Activated CD8-positive, alpha-beta T cell treated with anti-CD3 and anti-CD28 coated beads for 36 hours (primary cell): ENCODE data around the gene GTPBP1. TPM values are rescaled to one million over a fixed set of nuclear protein-coding genes. Genes with fewer than 3 reads are reported as not detected.

ENCODE experiments used
- ATAC-seq: fragments of 200-7000 bp; cut with Tn5 transposase; one replicate; pipeline ENCODE4 v1.10.0; 2021; ENCODE audit warnings: mild to moderate bottlenecking, moderate library complexity
- CTCF ChIA-PET: fragments of 350-600 bp; sonication (Branson Sonifier 250); formaldehyde crosslinking; loops from one replicate; lab custom pipeline; 2021; ENCODE audit warnings: antibody characterized with exemption; lab: Charles Lee
- POLR2A ChIA-PET: fragments of 350-600 bp; sonication (Branson Sonifier 250); formaldehyde crosslinking; loops from one replicate; lab custom pipeline; 2021; ENCODE audit warnings: antibody characterized with exemption; lab: Charles Lee
- DNase-seq: peaks from one replicate; pipeline ENCODE4 v3.0.0-alpha.2; 2020
- H3K27ac Mint-ChIP-seq: one replicate; pipeline ENCODE4 v1.8.0; 2021; ENCODE audit warnings: mild to moderate bottlenecking, mixed read lengths
- H3K27me3 Mint-ChIP-seq: one replicate; pipeline ENCODE4 v1.8.0; 2021; ENCODE audit warnings: mixed read lengths
- H3K36me3 Mint-ChIP-seq: one replicate; pipeline ENCODE4 v1.8.0; 2021; ENCODE audit warnings: low read depth, mixed read lengths
- H3K4me1 Mint-ChIP-seq: one replicate; pipeline ENCODE4 v1.8.0; 2021; ENCODE audit warnings: low read depth, mixed read lengths
- H3K4me3 Mint-ChIP-seq: one replicate; pipeline ENCODE4 v1.8.0; 2021; ENCODE audit warnings: mild to moderate bottlenecking, moderate library complexity, mixed read lengths
- H3K9me3 Mint-ChIP-seq: one replicate; pipeline ENCODE4 v1.8.0; 2021; ENCODE audit warnings: mixed read lengths
- intact Hi-C: fragments of 100-400 bp; cut with micrococcal nuclease; formaldehyde crosslinking; loops from one replicate; pipeline ENCODE4 v1.10.0; 2022
- total RNA-seq, 2 experiments: library from RNA; stranded (reverse); gene quantifications; one replicate each; pipeline ENCODE4 v1.2.3, GENCODE V29; 2021
- TF ChIP-seq, protein P1 (sequence below): fragments of 200-600 bp; IDR thresholded peaks from one replicate; pipeline ENCODE4 v1.8.0; 2022; ENCODE audit warnings: antibody characterized with exemption, mild to moderate bottlenecking

The GTPBP1 gene
- total RNA-seq, 2 experiments from 2014 or later, result 93.3 to 97.6 TPM

DNA sequence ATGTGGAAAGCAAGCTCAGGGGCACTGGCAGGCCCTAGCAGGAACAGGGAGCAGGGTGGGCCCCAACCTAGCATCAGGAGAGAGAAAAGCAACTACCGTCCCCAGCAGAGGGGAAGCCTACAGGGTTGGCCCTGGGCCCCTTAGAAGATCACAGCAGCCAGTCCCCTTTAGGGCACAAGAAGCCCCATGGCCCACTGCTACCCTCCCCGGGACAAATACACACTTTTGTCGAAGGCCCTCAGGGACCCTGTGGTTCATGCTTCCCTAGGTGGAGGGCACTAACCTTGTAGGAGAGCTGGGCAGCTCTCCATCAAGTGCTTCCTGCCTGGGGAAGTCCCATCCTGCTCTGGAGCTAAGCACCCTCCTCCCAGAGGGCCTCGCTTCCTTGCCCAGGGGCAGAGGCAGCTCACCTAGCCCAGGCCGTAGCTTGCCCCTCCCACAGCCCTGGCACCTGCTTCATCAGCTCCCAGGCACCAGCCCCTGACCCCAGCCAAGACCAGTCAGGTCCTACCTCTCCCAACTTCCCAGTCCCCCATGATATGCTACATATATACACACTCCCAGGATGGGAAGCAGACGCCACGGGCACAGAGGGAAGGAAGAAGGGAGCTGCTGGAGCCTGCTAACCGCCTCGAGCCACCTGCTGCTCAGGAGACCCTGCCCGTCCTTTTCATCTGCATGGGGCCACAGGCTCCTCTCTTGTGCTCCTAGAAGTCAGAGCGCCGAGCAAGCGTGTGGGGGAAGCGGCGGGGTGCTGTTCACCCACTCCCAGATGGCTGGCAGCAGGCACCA, 29.9 kb downstream of the GTPBP1 start:
- Mint-ChIP-seq H3K4me3 (no peak overlapping the region), H3K36me3 (peaks cover 48% of the 10 kb centered on the region), H3K9me3 (no peaks in the 10 kb centered on the region), H3K27ac (peak overlapping the region; percentile 85), H3K27me3 (no peaks in the 10 kb centered on the region), H3K4me1 (peaks cover 42% of the 10 kb centered on the region)
- ATAC-seq (peak; percentile 37), DNase-seq (no peak)
- ChIA-PET POLR2A (interaction anchor here (0.7 to 41.0 kb wide), 3 partner anchors 6 to 254 kb away, joined by 3 to 905 read pairs (median 905); partner anchors contain the start of genes GTPBP1 and SUN2), CTCF (interaction anchor here (1.0 to 6.2 kb wide), 6 partner anchors 7 to 30 kb away, joined by 3 to 73 read pairs (median 26); no protein-coding TSS in a partner anchor)
- TF ChIP-seq, protein P1, sequence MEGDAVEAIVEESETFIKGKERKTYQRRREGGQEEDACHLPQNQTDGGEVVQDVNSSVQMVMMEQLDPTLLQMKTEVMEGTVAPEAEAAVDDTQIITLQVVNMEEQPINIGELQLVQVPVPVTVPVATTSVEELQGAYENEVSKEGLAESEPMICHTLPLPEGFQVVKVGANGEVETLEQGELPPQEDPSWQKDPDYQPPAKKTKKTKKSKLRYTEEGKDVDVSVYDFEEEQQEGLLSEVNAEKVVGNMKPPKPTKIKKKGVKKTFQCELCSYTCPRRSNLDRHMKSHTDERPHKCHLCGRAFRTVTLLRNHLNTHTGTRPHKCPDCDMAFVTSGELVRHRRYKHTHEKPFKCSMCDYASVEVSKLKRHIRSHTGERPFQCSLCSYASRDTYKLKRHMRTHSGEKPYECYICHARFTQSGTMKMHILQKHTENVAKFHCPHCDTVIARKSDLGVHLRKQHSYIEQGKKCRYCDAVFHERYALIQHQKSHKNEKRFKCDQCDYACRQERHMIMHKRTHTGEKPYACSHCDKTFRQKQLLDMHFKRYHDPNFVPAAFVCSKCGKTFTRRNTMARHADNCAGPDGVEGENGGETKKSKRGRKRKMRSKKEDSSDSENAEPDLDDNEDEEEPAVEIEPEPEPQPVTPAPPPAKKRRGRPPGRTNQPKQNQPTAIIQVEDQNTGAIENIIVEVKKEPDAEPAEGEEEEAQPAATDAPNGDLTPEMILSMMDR, result no peak
- intact Hi-C loops, result no loop called here

DNA sequence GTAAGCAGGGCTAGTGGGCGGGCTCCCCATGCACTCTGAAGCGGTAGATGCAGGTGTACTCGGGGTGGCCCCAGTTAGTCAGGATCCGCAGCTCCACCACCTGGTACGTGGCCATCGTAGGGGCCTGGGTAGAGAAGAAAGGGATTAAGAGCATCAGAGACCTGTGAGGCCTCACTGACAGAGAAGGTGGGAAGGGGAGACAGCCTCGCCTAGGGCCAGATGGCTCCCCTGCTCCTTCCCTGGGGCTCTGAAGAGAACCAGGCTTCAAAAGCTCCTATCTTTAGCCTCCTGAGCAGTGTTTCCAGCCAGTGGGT, 30.5 kb downstream of the GTPBP1 start:
- CTCF ChIA-PET, result interaction anchor here (1.0 to 6.2 kb wide), 4 partner anchors 14 to 30 kb away, joined by 3 to 73 read pairs (median 22); no protein-coding TSS in a partner anchor
- peak overlapping the region; percentile 85 for H3K27ac Mint-ChIP-seq
- ATAC-seq (peak; percentile 7), DNase-seq (peak; percentile 34)
- H3K9me3 Mint-ChIP-seq, result no peaks in the 10 kb centered on the region
- peaks cover 42% of the 10 kb centered on the region for H3K4me1 Mint-ChIP-seq
- TF ChIP-seq, protein P1, result no peak
- H3K36me3 Mint-ChIP-seq, result peaks cover 50% of the 10 kb centered on the region
- POLR2A ChIA-PET, result interaction anchor here (40.0 to 41.0 kb wide), 2 partner anchors 6 to 12 kb away, joined by 905 read pairs; partner anchors contain the start of genes GTPBP1 and SUN2
- no peaks in the 10 kb centered on the region for H3K27me3 Mint-ChIP-seq
- H3K4me3 Mint-ChIP-seq, result no peak overlapping the region
- intact Hi-C loops, result no loop called here

DNA sequence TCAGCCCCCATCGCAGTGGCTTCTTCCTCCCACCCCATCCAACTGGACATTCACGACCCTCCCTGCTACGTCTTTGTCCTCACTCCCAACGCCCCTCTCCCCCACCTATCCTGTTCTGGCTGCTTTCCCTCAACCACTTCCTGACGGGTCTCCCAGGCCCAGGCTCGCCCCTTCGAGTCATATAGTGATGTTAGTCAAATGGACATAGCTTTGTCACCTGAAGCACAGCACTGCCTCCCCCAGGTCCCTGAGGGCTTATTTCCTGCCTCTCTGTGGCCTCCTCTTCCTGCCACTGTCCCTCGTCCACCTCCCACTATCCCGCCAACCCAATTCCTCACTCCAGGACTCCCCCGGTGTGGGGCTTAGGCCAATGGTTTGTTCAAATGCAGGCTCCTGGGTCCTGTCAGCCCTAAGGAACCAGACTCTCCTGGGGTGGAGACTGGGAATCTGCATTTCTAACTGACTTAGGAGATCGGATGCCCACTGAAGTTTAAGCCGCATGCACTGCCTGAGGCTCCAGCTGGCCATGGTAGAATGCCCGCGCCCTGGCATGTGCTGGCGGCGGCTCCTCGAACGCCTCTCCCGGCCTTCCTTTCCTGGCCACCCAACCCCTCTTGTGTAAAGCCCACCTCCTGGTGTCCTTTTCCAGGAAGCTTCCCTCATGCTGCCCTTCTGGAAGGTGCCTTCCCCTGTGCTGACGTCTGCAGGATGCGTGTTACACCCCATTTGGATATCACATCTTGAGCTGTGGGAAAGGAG, 31.7 kb downstream of the GTPBP1 start:
- intact Hi-C loops, result no loop called here
- no peaks in the 10 kb centered on the region for H3K27me3 Mint-ChIP-seq
- no peak for ATAC-seq
- H3K4me1 Mint-ChIP-seq, result peaks cover 44% of the 10 kb centered on the region
- no peak for DNase-seq
- peaks cover 59% of the 10 kb centered on the region for H3K36me3 Mint-ChIP-seq
- H3K27ac Mint-ChIP-seq, result peak overlapping the region; percentile 85
- H3K9me3 Mint-ChIP-seq, result no peaks in the 10 kb centered on the region
- ChIA-PET CTCF (interaction anchor here (1.5 to 6.2 kb wide), 2 partner anchors 10 to 16 kb away, joined by 3 to 73 read pairs; no protein-coding TSS in a partner anchor), POLR2A (interaction anchor here (0.9 to 41.0 kb wide), 3 partner anchors 4 to 121 kb away, joined by 3 to 905 read pairs (median 905); partner anchors contain the start of genes GTPBP1 and SUN2)
- no peak overlapping the region for H3K4me3 Mint-ChIP-seq
- TF ChIP-seq, protein P1, result no peak

DNA sequence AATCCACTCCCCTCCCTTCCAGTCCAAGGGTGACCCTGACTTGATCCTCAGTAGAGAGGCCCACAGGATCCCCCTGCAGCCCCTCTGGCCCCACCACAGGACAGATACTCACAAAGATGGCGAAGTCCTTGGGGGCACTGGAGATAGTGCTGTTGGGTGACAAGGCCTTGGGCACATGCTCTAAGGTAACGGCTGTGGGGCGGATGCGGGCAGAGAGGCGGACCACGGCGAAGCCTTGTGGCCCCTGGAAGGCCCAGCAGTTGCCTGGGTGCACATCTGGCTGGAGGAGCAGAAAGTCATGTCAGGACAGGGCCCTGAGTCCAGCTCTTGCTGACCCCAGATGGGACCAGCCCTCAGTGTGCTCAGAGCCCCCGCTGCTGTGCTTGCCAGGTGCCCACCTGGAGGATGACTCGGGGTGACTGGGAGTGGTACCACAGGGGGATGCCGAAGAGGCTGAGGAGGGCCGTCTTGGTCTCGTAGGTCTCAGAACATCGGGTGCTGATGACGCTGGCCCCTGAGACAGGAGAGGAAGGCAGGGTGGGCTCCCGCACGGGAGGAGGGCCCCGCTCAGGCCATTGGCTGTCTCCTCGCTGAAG, 32.8 kb downstream of the GTPBP1 start:
- no peaks in the 10 kb centered on the region for H3K27me3 Mint-ChIP-seq
- H3K9me3 Mint-ChIP-seq, result no peaks in the 10 kb centered on the region
- DNase-seq (no peak), ATAC-seq (no peak)
- peaks cover 65% of the 10 kb centered on the region for H3K36me3 Mint-ChIP-seq
- H3K4me3 Mint-ChIP-seq, result no peak overlapping the region
- ChIA-PET CTCF (interaction anchor here (1.5 kb wide), 1 partner anchor 9 kb away, joined by 3 read pairs; no protein-coding TSS in a partner anchor), POLR2A (interaction anchor here (40.0 to 41.0 kb wide), 2 partner anchors 3 to 15 kb away, joined by 905 read pairs; partner anchors contain the start of genes GTPBP1 and SUN2)
- peak overlapping the region; percentile 85 for H3K27ac Mint-ChIP-seq
- H3K4me1 Mint-ChIP-seq, result peaks cover 41% of the 10 kb centered on the region
- TF ChIP-seq, protein P1, result no peak
- intact Hi-C loops, result no loop called here
